Effector memory CD4-positive, alpha-beta T cell (primary cell): ENCODE results near the gene GTPBP1.

ENCODE experiments used
- DNase-seq, 3 donors: peaks; one replicate each; pipeline ENCODE4 v3.0.0-alpha.2; 2020
- H3K27ac ChIP-seq: 2 replicates; pipeline ENCODE4 v1.7.0; 2013; ENCODE audit warnings: mild to moderate bottlenecking, low read length, moderate library complexity; ENCODE audit not compliant: insufficient read depth, poor library complexity, severe bottlenecking
- H3K27me3 ChIP-seq: replicated peaks from 2 replicates; pipeline ENCODE4 v1.7.0; 2013; ENCODE audit warnings: mild to moderate bottlenecking, low read length; ENCODE audit not compliant: insufficient read depth, control insufficient read depth, poor library complexity, severe bottlenecking
- H3K36me3 ChIP-seq: 2 replicates; pipeline ENCODE4 v1.7.0; 2013; ENCODE audit warnings: mild to moderate bottlenecking, low read length, moderate library complexity; ENCODE audit not compliant: control insufficient read depth, insufficient read depth
- H3K4me1 ChIP-seq: 2 replicates; pipeline ENCODE4 v1.7.0; 2013; ENCODE audit warnings: low read length, mild to moderate bottlenecking; ENCODE audit not compliant: control insufficient read depth, insufficient read depth, poor library complexity, severe bottlenecking
- H3K4me3 ChIP-seq: 2 replicates; pipeline ENCODE4 v1.7.0; 2013; ENCODE audit warnings: low read length, low read depth, mild to moderate bottlenecking; ENCODE audit not compliant: insufficient read depth, poor library complexity, severe bottlenecking
- H3K9me3 ChIP-seq: 2 replicates; pipeline ENCODE4 v1.7.0; 2013; ENCODE audit warnings: mild to moderate bottlenecking, low read length, moderate library complexity; ENCODE audit not compliant: control insufficient read depth

The GTPBP1 gene

GRCh38 chr22:38733329-38733723 is 27.6 kb downstream of the GTPBP1 start:
- Histone ChIP-seq H3K27ac (no peak overlapping the region), H3K36me3 (peaks cover 81% of the 10 kb centered on the region), H3K4me3 (no peak overlapping the region), H3K4me1 (peaks cover 8% of the 10 kb centered on the region), H3K9me3 (no peaks in the 10 kb centered on the region), H3K27me3 (no peaks in the 10 kb centered on the region)
- DNase-seq: no peak

DNA sequence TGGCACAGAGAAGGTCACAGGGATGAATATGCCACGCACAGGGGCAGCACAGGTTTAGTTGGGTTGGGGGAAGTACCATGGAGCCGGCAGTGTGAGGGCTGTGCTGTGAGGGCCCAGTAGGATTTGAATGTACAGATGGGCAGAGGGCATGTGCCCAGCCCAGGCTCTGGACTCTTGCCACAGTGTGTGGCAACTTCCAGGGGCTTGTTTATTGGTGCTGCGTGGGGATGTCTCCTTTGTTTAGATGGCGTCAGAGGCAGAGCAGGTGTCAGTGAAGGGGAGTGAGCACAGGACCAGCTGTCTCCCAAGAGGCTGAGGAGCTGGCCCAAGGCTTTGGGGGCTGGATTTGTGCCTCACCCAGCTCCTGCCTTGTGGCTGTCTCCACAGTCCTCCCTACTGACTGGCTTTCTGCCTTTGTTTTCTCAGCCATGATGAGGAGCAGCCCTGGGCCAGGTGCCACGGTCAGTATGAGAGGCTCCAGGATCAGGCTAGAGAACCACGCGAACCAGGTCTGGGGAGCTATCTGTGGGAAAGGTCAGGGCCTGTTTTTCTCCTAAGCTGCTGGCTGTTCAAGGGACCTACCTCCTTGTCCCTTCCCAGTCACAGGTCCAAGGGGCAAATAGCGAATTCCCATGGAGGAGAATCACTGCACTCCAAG is 28.1 kb downstream of the GTPBP1 start:
- H3K27ac ChIP-seq: no peak overlapping the region
- H3K4me1 ChIP-seq: peaks cover 8% of the 10 kb centered on the region
- no peak for DNase-seq
- no peaks in the 10 kb centered on the region for H3K9me3 ChIP-seq
- no peaks in the 10 kb centered on the region for H3K27me3 ChIP-seq
- H3K36me3 ChIP-seq: peaks cover 81% of the 10 kb centered on the region
- H3K4me3 ChIP-seq: no peak overlapping the region

- Histone ChIP-seq H3K4me1 (peaks cover 8% of the 10 kb centered on the region), H3K36me3 (peaks cover 81% of the 10 kb centered on the region), H3K27me3 (no peaks in the 10 kb centered on the region), H3K9me3 (no peaks in the 10 kb centered on the region), H3K4me3 (no peak overlapping the region), H3K27ac (peak overlapping the region; percentile 44)
- no peak for DNase-seq
These were observed 28.8 kb downstream of the GTPBP1 start for GRCh38 chr22:38734421-38735100.

- Histone ChIP-seq H3K9me3 (no peaks in the 10 kb centered on the region), H3K4me3 (no peak overlapping the region), H3K4me1 (peaks cover 8% of the 10 kb centered on the region), H3K27ac (peak overlapping the region; percentile 44), H3K36me3 (peaks cover 81% of the 10 kb centered on the region), H3K27me3 (no peaks in the 10 kb centered on the region)
- no peak for DNase-seq
These were observed 29.4 kb downstream of the GTPBP1 start for GRCh38 chr22:38735126-38735464.

DNA sequence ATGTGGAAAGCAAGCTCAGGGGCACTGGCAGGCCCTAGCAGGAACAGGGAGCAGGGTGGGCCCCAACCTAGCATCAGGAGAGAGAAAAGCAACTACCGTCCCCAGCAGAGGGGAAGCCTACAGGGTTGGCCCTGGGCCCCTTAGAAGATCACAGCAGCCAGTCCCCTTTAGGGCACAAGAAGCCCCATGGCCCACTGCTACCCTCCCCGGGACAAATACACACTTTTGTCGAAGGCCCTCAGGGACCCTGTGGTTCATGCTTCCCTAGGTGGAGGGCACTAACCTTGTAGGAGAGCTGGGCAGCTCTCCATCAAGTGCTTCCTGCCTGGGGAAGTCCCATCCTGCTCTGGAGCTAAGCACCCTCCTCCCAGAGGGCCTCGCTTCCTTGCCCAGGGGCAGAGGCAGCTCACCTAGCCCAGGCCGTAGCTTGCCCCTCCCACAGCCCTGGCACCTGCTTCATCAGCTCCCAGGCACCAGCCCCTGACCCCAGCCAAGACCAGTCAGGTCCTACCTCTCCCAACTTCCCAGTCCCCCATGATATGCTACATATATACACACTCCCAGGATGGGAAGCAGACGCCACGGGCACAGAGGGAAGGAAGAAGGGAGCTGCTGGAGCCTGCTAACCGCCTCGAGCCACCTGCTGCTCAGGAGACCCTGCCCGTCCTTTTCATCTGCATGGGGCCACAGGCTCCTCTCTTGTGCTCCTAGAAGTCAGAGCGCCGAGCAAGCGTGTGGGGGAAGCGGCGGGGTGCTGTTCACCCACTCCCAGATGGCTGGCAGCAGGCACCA is 29.9 kb downstream of the GTPBP1 start:
- peaks cover 12% of the 10 kb centered on the region for H3K4me1 ChIP-seq
- no peak overlapping the region for H3K4me3 ChIP-seq
- peaks cover 81% of the 10 kb centered on the region for H3K36me3 ChIP-seq
- no peak for DNase-seq
- no peaks in the 10 kb centered on the region for H3K27me3 ChIP-seq
- H3K9me3 ChIP-seq: no peaks in the 10 kb centered on the region
- peak overlapping the region; percentile 18 for H3K27ac ChIP-seq

DNA sequence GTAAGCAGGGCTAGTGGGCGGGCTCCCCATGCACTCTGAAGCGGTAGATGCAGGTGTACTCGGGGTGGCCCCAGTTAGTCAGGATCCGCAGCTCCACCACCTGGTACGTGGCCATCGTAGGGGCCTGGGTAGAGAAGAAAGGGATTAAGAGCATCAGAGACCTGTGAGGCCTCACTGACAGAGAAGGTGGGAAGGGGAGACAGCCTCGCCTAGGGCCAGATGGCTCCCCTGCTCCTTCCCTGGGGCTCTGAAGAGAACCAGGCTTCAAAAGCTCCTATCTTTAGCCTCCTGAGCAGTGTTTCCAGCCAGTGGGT is 30.5 kb downstream of the GTPBP1 start:
- Histone ChIP-seq H3K36me3 (peaks cover 82% of the 10 kb centered on the region), H3K27ac (no peak overlapping the region)

DNA sequence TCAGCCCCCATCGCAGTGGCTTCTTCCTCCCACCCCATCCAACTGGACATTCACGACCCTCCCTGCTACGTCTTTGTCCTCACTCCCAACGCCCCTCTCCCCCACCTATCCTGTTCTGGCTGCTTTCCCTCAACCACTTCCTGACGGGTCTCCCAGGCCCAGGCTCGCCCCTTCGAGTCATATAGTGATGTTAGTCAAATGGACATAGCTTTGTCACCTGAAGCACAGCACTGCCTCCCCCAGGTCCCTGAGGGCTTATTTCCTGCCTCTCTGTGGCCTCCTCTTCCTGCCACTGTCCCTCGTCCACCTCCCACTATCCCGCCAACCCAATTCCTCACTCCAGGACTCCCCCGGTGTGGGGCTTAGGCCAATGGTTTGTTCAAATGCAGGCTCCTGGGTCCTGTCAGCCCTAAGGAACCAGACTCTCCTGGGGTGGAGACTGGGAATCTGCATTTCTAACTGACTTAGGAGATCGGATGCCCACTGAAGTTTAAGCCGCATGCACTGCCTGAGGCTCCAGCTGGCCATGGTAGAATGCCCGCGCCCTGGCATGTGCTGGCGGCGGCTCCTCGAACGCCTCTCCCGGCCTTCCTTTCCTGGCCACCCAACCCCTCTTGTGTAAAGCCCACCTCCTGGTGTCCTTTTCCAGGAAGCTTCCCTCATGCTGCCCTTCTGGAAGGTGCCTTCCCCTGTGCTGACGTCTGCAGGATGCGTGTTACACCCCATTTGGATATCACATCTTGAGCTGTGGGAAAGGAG is 31.7 kb downstream of the GTPBP1 start:
- Histone ChIP-seq H3K27me3 (no peaks in the 10 kb centered on the region), H3K27ac (peak overlapping the region; percentile 14), H3K36me3 (peaks cover 92% of the 10 kb centered on the region), H3K4me1 (peaks cover 21% of the 10 kb centered on the region), H3K4me3 (no peak overlapping the region), H3K9me3 (no peaks in the 10 kb centered on the region)
- DNase-seq: no peak

More for the DNA sequence above, 30.5 kb downstream of the GTPBP1 start:
- DNase-seq: no peak
- peaks cover 17% of the 10 kb centered on the region for H3K4me1 ChIP-seq
- no peak overlapping the region for H3K4me3 ChIP-seq
- no peaks in the 10 kb centered on the region for H3K27me3 ChIP-seq
- H3K9me3 ChIP-seq: no peaks in the 10 kb centered on the region

DNA sequence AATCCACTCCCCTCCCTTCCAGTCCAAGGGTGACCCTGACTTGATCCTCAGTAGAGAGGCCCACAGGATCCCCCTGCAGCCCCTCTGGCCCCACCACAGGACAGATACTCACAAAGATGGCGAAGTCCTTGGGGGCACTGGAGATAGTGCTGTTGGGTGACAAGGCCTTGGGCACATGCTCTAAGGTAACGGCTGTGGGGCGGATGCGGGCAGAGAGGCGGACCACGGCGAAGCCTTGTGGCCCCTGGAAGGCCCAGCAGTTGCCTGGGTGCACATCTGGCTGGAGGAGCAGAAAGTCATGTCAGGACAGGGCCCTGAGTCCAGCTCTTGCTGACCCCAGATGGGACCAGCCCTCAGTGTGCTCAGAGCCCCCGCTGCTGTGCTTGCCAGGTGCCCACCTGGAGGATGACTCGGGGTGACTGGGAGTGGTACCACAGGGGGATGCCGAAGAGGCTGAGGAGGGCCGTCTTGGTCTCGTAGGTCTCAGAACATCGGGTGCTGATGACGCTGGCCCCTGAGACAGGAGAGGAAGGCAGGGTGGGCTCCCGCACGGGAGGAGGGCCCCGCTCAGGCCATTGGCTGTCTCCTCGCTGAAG is 32.8 kb downstream of the GTPBP1 start:
- no peak for DNase-seq
- Histone ChIP-seq H3K36me3 (peaks cover 100% of the 10 kb centered on the region), H3K9me3 (no peaks in the 10 kb centered on the region), H3K27me3 (no peaks in the 10 kb centered on the region), H3K27ac (peak overlapping the region; percentile 14), H3K4me1 (peaks cover 26% of the 10 kb centered on the region), H3K4me3 (no peak overlapping the region)

GRCh38 chr22:38739300-38740055 is 33.7 kb downstream of the GTPBP1 start:
- H3K4me1 ChIP-seq: peaks cover 26% of the 10 kb centered on the region
- no peak for DNase-seq
- peaks cover 99% of the 10 kb centered on the region for H3K36me3 ChIP-seq
- H3K4me3 ChIP-seq: no peak overlapping the region
- H3K9me3 ChIP-seq: no peaks in the 10 kb centered on the region
- peak overlapping the region; percentile 14 for H3K27ac ChIP-seq
- H3K27me3 ChIP-seq: no peaks in the 10 kb centered on the region
